NK-92 (cell line): ENCODE data around the gene RASA4.
"Not testable (repeated sequence)": the region's sequence is repeated elsewhere in the genome, so short reads cannot be mapped to it uniquely, and the experiment has no call there.

Experiments used
- DNase-seq: peaks from one replicate; lab custom pipeline; 2025; ENCODE audit not compliant: unreplicated experiment; lab: John Stamatoyannopoulos, UW

RASA4 gene

DNA sequence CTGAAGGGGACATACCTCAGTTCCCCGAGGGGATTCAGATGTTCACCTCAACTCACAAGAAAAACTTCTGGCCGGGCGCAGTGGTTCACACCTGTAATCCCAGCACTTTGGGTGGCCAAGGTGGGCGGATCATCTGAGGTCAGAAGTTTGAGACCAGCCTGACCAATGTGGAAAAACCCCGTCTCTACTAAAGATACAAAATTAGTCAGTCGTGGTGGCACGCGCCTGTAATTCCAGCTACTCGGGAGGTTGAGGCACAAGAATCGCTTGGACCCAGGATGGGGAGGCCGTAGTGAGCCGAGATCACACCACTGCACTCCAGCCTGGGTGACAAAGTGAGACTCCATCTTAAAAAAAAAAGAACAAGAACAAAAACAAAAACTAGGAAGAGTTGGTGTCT, 71.3 kb downstream of the RASA4 start:
- DNase-seq, result not testable (repeated sequence)

- not testable (repeated sequence) for DNase-seq
These were observed 72.2 kb downstream of the RASA4 start for GRCh38 chr7:102544372-102544771.

- DNase-seq, result not testable (repeated sequence)
These were observed 73.0 kb downstream of the RASA4 start, which contains the start of gene UPK3BL2 for GRCh38 chr7:102543596-102543995. Gene UPK3BL2, minus strand, starts transcription at chr7:102543696. Its CDS starts 60 bp downstream, at chr7:102543636.

DNA sequence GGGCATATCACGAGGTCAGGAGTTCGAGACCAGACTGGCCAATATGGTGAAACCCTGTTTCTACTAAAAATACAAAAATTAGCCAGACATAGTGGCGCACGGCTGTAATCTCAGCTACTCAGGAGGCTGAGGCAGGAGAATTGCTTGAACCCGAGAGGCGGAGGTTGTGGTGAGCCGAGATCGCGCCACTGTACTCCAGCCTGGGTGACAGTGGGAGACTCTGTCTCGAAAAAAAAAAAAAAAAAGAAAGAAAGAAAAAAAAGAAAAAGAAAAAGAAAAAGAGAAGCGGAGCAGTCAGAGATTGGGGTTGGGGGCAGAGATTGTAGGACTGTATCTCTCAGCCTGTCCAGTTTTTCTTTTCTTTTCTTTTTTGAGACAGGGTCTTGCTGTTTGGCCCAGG, 73.8 kb downstream of the RASA4 start:
- DNase-seq, result not testable (repeated sequence)

DNA sequence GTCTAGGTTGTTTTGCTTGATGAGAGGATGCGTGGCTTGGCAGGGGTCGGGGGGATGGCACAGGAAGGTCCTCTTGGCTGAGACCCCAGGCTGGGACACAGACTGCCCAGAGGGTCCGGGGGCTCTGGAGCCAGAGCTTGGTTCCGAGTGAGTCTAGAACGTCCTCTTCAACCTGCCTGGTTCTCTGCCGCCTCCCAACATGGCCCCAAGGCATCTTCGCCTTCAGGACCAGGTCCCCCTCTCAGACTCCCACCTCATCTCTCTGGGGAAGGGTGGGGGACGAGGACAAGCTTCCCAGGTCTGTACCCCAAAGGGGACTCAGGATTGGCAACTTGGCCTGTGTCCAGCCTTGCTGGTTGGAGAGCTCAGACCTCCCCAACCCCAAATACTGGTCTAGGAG, 74.5 kb downstream of the RASA4 start:
- DNase-seq, result not testable (repeated sequence)

- not testable (repeated sequence) for DNase-seq
These were observed 76.0 kb downstream of the RASA4 start for GRCh38 chr7:102540604-102541003.

DNA sequence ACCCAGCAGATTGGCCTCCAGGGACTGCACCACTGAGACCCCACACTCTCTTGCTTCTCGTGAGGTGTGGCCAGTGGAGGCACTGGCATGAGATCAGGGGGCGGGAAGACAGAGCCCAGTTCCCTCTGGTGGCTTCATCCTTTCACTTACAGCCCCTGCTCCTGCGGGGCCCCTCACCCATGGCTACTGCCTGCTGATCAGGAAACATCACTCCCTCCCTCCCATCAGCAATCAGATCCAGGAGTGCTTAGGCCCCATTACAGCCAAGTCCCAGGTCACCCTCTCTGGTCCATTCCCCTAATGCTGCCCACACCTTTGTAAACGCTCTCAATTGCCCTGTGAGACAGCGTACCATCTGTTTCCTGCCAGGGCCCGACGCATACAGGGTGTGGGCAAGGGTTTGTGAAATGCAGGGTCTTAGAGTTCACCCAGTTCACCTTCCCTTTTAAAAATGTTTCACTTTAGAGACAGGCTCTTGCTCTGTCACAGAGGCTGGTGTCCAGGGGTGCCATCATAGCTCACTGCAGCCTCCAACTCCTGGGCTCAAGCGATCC, 81.4 kb downstream of the RASA4 start:
- not testable (repeated sequence) for DNase-seq

DNA sequence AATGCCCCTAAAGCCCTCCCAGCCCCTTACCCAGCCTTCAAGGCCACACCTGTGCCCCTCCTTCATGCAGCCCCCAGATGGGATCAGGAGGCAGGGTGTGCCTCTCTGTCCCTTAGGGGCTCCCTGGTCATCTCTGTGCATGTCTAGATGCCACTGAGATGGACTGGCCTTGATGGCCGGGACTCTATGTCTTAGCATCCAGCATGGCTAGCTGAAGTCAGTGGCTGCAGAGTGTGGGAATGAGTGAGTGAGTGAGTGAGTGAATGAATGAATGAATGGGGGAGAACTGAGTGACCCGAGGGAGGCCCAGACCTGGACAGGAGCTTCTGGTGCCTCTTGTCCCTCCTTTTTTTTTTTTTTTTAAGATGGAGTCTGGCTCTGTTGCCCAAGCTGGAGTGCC, 84.4 kb downstream of the RASA4 start:
- DNase-seq, result not testable (repeated sequence)

DNA sequence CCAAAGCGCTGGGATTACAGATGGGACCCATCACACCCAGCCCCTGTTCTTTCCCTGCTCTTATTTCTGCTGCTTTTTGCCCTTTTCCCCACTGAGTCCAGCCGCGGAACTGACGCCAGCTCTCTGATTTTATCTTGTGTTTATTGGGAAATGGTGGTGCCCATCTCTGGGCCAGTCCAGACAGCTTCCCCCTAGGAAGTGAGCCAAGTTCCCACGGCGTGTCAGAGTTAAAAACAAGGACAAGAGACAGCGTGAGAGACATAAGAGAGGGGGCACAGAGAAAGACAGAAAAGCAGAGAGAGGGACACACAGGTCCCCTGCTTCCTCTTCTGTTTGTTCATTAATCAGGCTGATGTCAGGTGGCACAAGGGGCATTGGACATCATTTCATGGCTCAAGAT, 85.0 kb downstream of the RASA4 start:
- DNase-seq, result not testable (repeated sequence)

- not testable (repeated sequence) for DNase-seq
These were observed 88.4 kb downstream of the RASA4 start for GRCh38 chr7:102527822-102528793.

DNA sequence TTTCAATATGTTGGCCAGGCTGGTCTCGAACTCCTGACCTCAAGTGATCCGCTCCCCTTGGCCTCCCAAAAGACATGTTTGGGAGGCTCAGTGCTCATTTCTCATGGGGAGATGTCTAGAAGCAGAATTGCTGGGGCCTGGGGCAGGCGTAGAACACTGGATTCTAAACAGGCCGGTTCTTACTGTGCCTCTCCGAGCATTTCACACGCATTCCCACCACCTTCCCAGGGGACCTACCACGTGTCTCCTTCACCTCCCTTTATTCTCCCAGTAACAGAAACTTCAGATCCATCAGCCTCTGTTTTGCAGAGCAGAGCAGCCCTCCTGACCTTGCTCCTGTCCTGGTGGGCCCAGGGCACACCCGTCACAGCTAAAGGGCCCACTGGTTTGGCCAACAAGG, 89.4 kb downstream of the RASA4 start:
- DNase-seq, result not testable (repeated sequence)

GRCh38 chr7:102524803-102525202, 91.8 kb downstream of the RASA4 start:
- DNase-seq, result not testable (repeated sequence)
